Heart right ventricle (tissue), 16 donors: ENCODE measurements around the gene TMEM271. TPM values are rescaled to one million over a fixed set of nuclear protein-coding genes. Genes with fewer than 3 reads are reported as not detected.
"Not testable (repeated sequence)": the region's sequence is repeated elsewhere in the genome, so short reads cannot be mapped to it uniquely, and the experiment has no call there.

ENCODE experiments used
- ATAC-seq, 8 donors: fragments of 200-7000 bp; cut with Tn5 transposase; one replicate each; pipeline ENCODE4 v1.9.1; 2020; ENCODE audit warnings: mild to moderate bottlenecking in 8 of 8, moderate library complexity in 8 of 8, moderate number of reproducible peaks in 1 of 8
- DNase-seq, 2 donors: peaks; one replicate each; pipeline ENCODE4 v3.0.0-alpha.2; 2020
- H3K27ac ChIP-seq, 10 donors: fragments of 200-600 bp; sonication (generic) in 2 of 10; one replicate each; pipeline versions ENCODE4 v1.5.0 to v1.8.0; 2020 to 2022; ENCODE audit warnings: mild to moderate bottlenecking in 3 of 10
- H3K27me3 ChIP-seq, 7 donors: fragments of 200-600 bp; one replicate each; pipeline ENCODE4 v1.8.0; 2021 to 2022; ENCODE audit warnings: mild to moderate bottlenecking in 2 of 7
- H3K36me3 ChIP-seq, 9 donors: fragments of 200-600 bp; sonication (generic) in 1 of 9; one replicate each; pipeline versions ENCODE4 v1.5.0 to v1.8.0; 2020 to 2022; ENCODE audit warnings: mild to moderate bottlenecking in 2 of 9
- H3K4me1 ChIP-seq, 9 donors: fragments of 200-600 bp; sonication (generic) in 1 of 9; one replicate each; pipeline versions ENCODE4 v1.5.0 to v1.8.0; 2020 to 2022; ENCODE audit warnings: mild to moderate bottlenecking in 4 of 9
- H3K4me3 ChIP-seq, 10 donors: fragments of 200-600 bp; sonication (generic) in 2 of 10; one replicate each; pipeline versions ENCODE4 v1.5.0 to v1.8.0; 2020 to 2022; ENCODE audit warnings: mild to moderate bottlenecking in 7 of 10, moderate library complexity in 2 of 10
- H3K9me3 ChIP-seq, 11 donors: fragments of 200-600 bp in 10 of 11; sonication (generic) in 2 of 11; one replicate each; pipeline versions ENCODE4 v1.5.0 to v1.8.0; 2013 to 2022; ENCODE audit warnings: mild to moderate bottlenecking in 2 of 11, control low read depth in 1 of 11, moderate library complexity in 1 of 11
- WGBS, 2 donors: extraction: QIAGEN DNeasy Blood & Tissue Kit; methylation state at CpG; one replicate each; pipeline ENCODE4 v1.1.7; 2013; ENCODE audit warnings: inconsistent platforms in 1 of 2; 5-methylcytosine and 5-hydroxymethylcytosine counted together
- intact Hi-C, 10 donors: fragments of 100-400 bp; cut with DNase I; formaldehyde crosslinking; loops; one replicate each; pipeline versions ENCODE4 v1.11.1 to v1.14.2; 2022
- polyA plus RNA-seq, 2 donors: library from polyadenylated mRNA; stranded (reverse); fragments of 200-250 nt; gene quantifications; one replicate each; pipeline ENCODE4 v1.2.3, GENCODE V29; 2013
- total RNA-seq, 10 donors: library from RNA; stranded (reverse); fragmentation: NEBNext Ultra II Directional in 3 of 10; extraction: Animal tissue kit (Norgen Biotek cat#: 25700) in 3 of 10; gene quantifications; one replicate each; pipeline versions ENCODE4 v1.2.1 to v1.2.4, GENCODE V29; 2021 to 2023
- TF ChIP-seq, protein P1 (sequence below), 9 donors: fragments of 200-600 bp; sonication (generic) in 2 of 9; IDR thresholded peaks; one replicate each; pipeline versions ENCODE4 v1.5.0 to v1.8.0; 2021 to 2022; ENCODE audit warnings: antibody characterized with exemption in 9 of 9, mild to moderate bottlenecking in 5 of 9, moderate library complexity in 1 of 9
- donor health status: Arrhythmogenic right ventricular cardiomyopathy.
- donor health status: ischemic (EF 13 %, LVEDD 7.1; RV severe dilation, severe dysfunction).
- donor health status: healthy with polysubstance abuse.
- donor health status: DM: no; HTN: yes; CAD: no.
- donor health status: DM: no; HTN: no; CAD: no.
- donor health status: ischemic (EF 25% LVEDD 6.9; RV normal size, moderate dysfunction).
- donor health status: ischemic (EF 25% LVEDD 5.7; RV mildly dilated, moderate dysfunction).
- donor health status: healthy.
- donor health status: DM: yes; HTN: yes; CAD: no.
- donor health status: Ischemic cardiomyopathy.
- donor health status: ischemic (EF 35%, LVEDD 5.7; RV mildly dilated, moderate dysfunction).
- donor health status: nonischemic (EF 11% LVEDD 7.7; RV severe dilation, severe dysfunction).
- donor health status: DM: yes; HTN: yes; CAD: no.
- donor health status: PGD.
- donor health status: ischemic (EF 29% LVEDD 5.4; RV normal size, mild dysfunction).
- donor health status: nonischemic (EF 23%, LVEDD 6.1; RV moderate dilation, normal function).

TMEM271 gene
- total and polyA plus RNA-seq, 12 donors: not detected

DNA sequence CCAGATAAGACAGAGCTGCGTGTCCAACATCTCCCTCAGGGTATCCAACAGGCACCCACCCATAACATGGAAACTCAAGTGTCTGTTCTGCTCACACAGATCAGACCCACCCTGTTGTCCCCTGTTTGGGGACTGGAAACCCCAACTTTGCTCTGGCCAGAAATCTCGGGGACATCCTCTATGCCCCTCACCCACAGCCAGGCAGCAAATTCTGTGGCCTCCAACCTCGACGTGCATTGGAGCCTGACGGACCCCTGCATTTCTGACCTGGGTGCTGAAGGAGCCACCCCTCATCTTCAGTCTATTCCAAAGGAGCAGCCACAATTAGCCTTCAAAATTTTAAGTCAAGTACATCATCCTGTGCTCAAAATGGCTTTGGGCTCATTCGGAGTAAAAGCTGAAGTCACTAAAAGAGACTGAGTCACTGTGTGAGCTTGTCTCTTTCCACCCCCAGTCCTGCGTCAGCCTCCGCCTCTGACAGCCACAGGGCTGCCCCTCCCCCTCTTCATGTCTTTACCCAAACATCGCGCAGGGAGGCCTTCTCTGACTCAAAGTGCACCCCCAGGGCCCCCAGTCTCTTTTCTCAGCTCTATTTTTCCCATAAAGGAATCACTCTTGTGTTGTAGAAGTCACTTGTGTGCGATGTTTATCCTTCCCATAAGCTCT, 24.9 kb upstream of the TMEM271 start:
- Histone ChIP-seq H3K27me3 (peaks cover 0 to 52% (median 20%) of the 10 kb centered on the region in 7 donors), H3K4me3 (no peak overlapping the region), H3K4me1 (no peaks in the 10 kb centered on the region), H3K36me3 (no peaks in the 10 kb centered on the region), H3K27ac (no peak overlapping the region), H3K9me3 (no peaks in the 10 kb centered on the region)
- TF ChIP-seq, protein P1, sequence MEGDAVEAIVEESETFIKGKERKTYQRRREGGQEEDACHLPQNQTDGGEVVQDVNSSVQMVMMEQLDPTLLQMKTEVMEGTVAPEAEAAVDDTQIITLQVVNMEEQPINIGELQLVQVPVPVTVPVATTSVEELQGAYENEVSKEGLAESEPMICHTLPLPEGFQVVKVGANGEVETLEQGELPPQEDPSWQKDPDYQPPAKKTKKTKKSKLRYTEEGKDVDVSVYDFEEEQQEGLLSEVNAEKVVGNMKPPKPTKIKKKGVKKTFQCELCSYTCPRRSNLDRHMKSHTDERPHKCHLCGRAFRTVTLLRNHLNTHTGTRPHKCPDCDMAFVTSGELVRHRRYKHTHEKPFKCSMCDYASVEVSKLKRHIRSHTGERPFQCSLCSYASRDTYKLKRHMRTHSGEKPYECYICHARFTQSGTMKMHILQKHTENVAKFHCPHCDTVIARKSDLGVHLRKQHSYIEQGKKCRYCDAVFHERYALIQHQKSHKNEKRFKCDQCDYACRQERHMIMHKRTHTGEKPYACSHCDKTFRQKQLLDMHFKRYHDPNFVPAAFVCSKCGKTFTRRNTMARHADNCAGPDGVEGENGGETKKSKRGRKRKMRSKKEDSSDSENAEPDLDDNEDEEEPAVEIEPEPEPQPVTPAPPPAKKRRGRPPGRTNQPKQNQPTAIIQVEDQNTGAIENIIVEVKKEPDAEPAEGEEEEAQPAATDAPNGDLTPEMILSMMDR (IDR thresholded peaks at IDR 0.05): no peak
- 58 to 61% methylated on average over 11 of the region's 11 CpGs for WGBS, 2 donors
- intact Hi-C loops: no loop called here
- ATAC-seq: no peak
- no peak for DNase-seq

DNA sequence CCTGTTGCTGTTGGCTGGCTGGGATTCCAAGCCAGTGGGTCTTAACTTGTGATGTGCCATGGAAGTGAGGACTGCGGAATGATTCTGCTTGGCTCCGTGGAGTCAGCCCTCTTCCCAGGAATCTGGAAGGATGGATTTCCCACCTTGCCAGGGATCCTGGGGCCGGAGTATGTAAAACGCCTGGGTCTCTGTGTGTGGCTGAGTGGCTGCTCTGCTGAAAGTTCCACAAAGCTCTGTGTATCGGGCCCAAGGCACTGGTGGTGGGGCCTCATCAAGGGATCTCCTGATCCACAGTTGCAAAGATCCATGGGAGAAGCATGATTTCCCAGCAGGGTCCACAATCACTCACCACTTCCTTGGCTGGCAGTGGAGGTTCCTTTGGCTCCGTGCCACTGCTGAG, 24.1 kb upstream of the TMEM271 start:
- no peak for ATAC-seq
- Histone ChIP-seq H3K27me3 (peaks cover 0 to 56% (median 20%) of the 10 kb centered on the region in 7 donors), H3K27ac (no peak overlapping the region), H3K9me3 (peaks cover 0 to 4% (median 0%) of the 10 kb centered on the region in 11 donors), H3K36me3 (no peaks in the 10 kb centered on the region), H3K4me3 (no peak overlapping the region), H3K4me1 (no peaks in the 10 kb centered on the region)
- TF ChIP-seq, protein P1 (IDR thresholded peaks at IDR 0.05): no peak
- WGBS, 2 donors: 80% methylated on average over 6 of the region's 6 CpGs
- intact Hi-C loops: no loop called here
- no peak for DNase-seq

DNA sequence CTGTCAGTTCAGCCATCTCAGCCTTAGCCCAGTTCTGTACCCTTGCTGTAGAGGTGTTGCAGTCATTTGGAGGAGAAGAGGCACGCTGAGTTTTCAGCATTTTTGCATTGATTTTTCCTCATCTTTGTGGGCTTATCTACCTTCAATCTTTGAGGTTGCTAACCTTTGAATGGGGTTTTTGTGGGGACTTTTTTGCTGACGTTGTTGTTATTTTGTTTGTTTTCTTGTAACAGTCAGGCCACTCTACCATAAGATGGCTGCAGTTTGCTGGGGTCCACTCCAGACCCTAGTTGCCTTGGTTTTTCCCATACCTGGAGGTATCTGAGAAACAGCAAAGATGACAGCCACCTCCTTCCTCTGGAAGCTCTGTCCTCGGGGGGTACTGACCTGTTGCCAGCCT, 22.8 kb upstream of the TMEM271 start:
- intact Hi-C loops: no loop called here
- Histone ChIP-seq H3K9me3 (peaks cover 0 to 12% (median 6%) of the 10 kb centered on the region in 11 donors), H3K27me3 (peaks cover 0 to 61% (median 20%) of the 10 kb centered on the region in 7 donors), H3K27ac (no peak overlapping the region), H3K4me3 (no peak overlapping the region), H3K36me3 (no peaks in the 10 kb centered on the region), H3K4me1 (no peaks in the 10 kb centered on the region)
- TF ChIP-seq, protein P1 (IDR thresholded peaks at IDR 0.05): no peak
- ATAC-seq (no peak), DNase-seq (no peak)
- WGBS, 2 donors: 78 to 82% methylated on average over 3 of the region's 3 CpGs

DNA sequence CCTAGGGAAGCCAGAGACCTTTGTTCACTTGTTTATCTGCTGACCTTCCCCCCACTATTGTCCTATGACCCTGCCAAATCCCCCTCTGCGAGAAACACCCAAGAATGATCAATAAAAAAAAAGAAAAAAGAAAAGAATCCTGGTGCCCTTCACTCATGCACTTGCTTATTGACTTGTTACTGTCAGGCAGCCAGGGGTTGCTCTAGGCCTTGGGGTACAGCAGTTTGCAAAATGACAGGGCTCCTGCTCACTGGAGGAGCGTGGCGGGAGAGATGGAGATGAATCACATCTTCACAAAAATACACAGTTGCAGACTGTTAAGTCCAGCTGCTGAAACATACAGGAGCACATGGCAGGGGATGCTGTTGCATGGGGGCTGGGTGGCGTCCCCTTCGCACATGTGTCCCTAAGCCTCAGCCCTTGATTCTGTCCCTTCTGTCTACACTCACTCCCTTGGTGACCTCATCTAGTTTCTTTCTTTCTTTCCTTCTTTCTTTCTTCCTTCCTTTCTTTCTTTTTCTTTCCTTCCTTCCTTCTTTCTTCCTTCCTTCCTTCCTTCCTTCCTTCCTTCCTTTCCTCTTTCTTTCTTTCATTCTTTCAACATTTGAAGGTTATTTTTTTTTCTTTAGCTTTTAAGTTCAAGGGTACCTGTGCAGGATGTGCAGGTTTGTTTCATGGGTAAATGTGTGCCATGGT, 16.9 kb upstream of the TMEM271 start:
- TF ChIP-seq, protein P1 (IDR thresholded peaks at IDR 0.05): no peak
- no peak for DNase-seq

DNA sequence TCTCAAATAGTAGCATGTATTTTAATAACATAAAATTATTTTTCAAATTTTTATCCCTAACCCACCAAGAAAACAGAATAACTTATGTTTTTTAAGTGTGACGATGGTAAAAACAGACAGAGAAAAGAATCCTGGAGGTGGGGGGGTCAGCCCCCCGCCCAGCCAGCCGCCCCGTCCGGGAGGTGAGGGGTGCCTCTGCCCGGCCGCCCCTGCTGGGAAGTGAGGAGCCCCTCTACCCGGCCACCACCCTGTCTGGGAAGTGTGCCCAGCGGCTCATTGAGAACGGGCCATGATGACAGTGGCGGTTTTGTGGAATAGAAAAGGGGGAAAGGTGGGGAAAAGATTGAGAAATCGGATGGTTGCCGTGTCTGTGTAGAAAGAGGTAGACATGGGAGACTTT, 16.1 kb upstream of the TMEM271 start:
- DNase-seq, H3K4me1 ChIP-seq, ATAC-seq, intact Hi-C loops, H3K27ac ChIP-seq, H3K36me3 ChIP-seq, H3K4me3 ChIP-seq: not testable (repeated sequence)
- Histone ChIP-seq H3K9me3 (peaks cover 0 to 28% (median 9%) of the 10 kb centered on the region in 11 donors), H3K27me3 (peaks cover 0 to 40% (median 14%) of the 10 kb centered on the region in 7 donors)
- WGBS, 2 donors: 68 to 83% methylated on average over 11 of the region's 13 CpGs

More for the DNA sequence above, 16.9 kb upstream of the TMEM271 start:
- Histone ChIP-seq H3K9me3 (peaks cover 0 to 28% (median 9%) of the 10 kb centered on the region in 11 donors), H3K36me3 (no peaks in the 10 kb centered on the region), H3K27me3 (peaks cover 0 to 38% (median 7%) of the 10 kb centered on the region in 7 donors), H3K27ac (no peak overlapping the region), H3K4me1 (no peaks in the 10 kb centered on the region), H3K4me3 (no peak overlapping the region)
- intact Hi-C loops: no loop called here
- 76 to 77% methylated on average over 5 of the region's 5 CpGs for WGBS, 2 donors
- no peak for ATAC-seq
